ENCODE results near the gene PTPRD. TPM values are rescaled to one million over a fixed set of nuclear protein-coding genes. Genes with fewer than 3 reads are reported as not detected.
"Not testable (repeated sequence)": the region's sequence is repeated elsewhere in the genome, so short reads cannot be mapped to it uniquely, and the experiment has no call there.

Gene PTPRD
- total and polyA plus RNA-seq, 2 donors, result 2.2 to 13.5 TPM

DNA sequence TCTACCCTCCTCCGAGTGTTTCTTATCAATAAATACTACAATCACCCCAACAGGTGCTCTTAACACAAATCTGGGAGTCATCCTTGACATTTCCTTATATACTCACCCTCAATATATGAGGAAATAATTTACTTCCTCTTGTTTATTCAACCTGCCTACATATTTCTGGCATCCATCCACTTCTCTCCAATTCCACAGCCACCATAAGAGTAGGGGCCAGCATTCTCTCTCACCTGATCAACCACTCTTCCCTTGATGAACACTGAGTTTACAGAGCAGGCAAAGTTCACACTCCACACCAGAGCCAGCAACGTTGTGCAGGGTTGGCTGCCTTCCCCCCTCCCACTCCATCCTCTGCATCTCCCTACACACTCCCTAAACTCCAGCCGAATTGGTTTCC, 1908.9 kb downstream of the PTPRD start:
- Histone ChIP-seq H3K9me3 (ENCODE audit: control insufficient read depth in 2 of 2, insufficient read depth in 1 of 2, low read length in 1 of 2) (no peaks in the 10 kb centered on the region), H3K36me3 (ENCODE audit: control insufficient read depth in 2 of 2, insufficient read depth in 2 of 2, low read length in 1 of 2) (no peaks in the 10 kb centered on the region), H3K27me3 (ENCODE audit: control insufficient read depth in 2 of 2, insufficient read depth in 1 of 2, low read length in 1 of 2) (no peaks in the 10 kb centered on the region), H3K4me3 (ENCODE audit: low read length in 2 of 2) (no peak overlapping the region), H3K27ac (ENCODE audit: low read depth in 1 of 2, low read length in 1 of 2) (no peak overlapping the region), H3K4me1 (ENCODE audit: control insufficient read depth in 2 of 2, insufficient read depth in 2 of 2, low read length in 2 of 2) (no peaks in the 10 kb centered on the region)
- WGBS, result 87% methylated on average over 3 of the region's 3 CpGs
- DNase-seq (ENCODE audit: low read depth in 6 of 9, low spot score in 9 of 9), result no peak

GRCh38 chr9:8701904-8702303, 1910.9 kb downstream of the PTPRD start:
- no peak overlapping the region for H3K27ac ChIP-seq (ENCODE audit: low read depth in 1 of 2, low read length in 1 of 2)
- no peaks in the 10 kb centered on the region for H3K27me3 ChIP-seq (ENCODE audit: control insufficient read depth in 2 of 2, insufficient read depth in 1 of 2, low read length in 1 of 2)
- 93% methylated on average over 4 of the region's 4 CpGs for WGBS
- peaks cover 0 to 2% of the 10 kb centered on the region in 2 donors for H3K4me1 ChIP-seq (ENCODE audit: control insufficient read depth in 2 of 2, insufficient read depth in 2 of 2, low read length in 2 of 2)
- DNase-seq (ENCODE audit: low read depth in 6 of 9, low spot score in 9 of 9), result no peak
- H3K9me3 ChIP-seq (ENCODE audit: control insufficient read depth in 2 of 2, insufficient read depth in 1 of 2, low read length in 1 of 2), result no peaks in the 10 kb centered on the region
- no peaks in the 10 kb centered on the region for H3K36me3 ChIP-seq (ENCODE audit: control insufficient read depth in 2 of 2, insufficient read depth in 2 of 2, low read length in 1 of 2)
- no peak overlapping the region for H3K4me3 ChIP-seq (ENCODE audit: low read length in 2 of 2)

DNA sequence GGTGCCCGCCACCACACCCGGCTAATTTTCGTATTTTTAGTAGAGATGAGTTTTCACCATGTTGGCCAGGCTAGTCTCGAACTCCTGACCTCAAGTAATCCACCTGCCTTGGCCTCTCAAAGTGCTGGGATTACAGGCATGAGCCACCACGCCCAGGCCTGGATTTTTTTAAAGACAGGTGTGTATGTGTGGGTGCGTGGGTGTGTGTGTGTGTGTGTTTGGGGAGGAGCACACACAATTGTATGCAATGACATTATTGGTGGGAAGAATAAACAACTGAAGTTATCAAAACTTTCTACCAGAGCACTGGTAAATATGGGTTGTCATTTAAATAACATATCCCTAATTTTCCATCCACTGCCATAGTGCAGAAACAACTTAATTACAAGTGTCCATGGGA, 1915.2 kb downstream of the PTPRD start:
- H3K9me3 ChIP-seq (ENCODE audit: control insufficient read depth in 2 of 2, insufficient read depth in 1 of 2, low read length in 1 of 2); DNase-seq (ENCODE audit: low read depth in 6 of 9, low spot score in 9 of 9); H3K36me3 ChIP-seq (ENCODE audit: control insufficient read depth in 2 of 2, insufficient read depth in 2 of 2, low read length in 1 of 2); H3K27ac ChIP-seq (ENCODE audit: low read depth in 1 of 2, low read length in 1 of 2); H3K4me1 ChIP-seq (ENCODE audit: control insufficient read depth in 2 of 2, insufficient read depth in 2 of 2, low read length in 2 of 2); H3K27me3 ChIP-seq (ENCODE audit: control insufficient read depth in 2 of 2, insufficient read depth in 1 of 2, low read length in 1 of 2); H3K4me3 ChIP-seq (ENCODE audit: low read length in 2 of 2): not testable (repeated sequence)
- 98% methylated on average over 6 of the region's 6 CpGs for WGBS

GRCh38 chr9:8696516-8696915, 1916.3 kb downstream of the PTPRD start:
- Histone ChIP-seq H3K36me3 (ENCODE audit: control insufficient read depth in 2 of 2, insufficient read depth in 2 of 2, low read length in 1 of 2) (no peaks in the 10 kb centered on the region), H3K4me3 (ENCODE audit: low read length in 2 of 2) (no peak overlapping the region), H3K27ac (ENCODE audit: low read depth in 1 of 2, low read length in 1 of 2) (no peak overlapping the region), H3K4me1 (ENCODE audit: control insufficient read depth in 2 of 2, insufficient read depth in 2 of 2, low read length in 2 of 2) (peaks cover 0 to 5% of the 10 kb centered on the region in 2 donors), H3K9me3 (ENCODE audit: control insufficient read depth in 2 of 2, insufficient read depth in 1 of 2, low read length in 1 of 2) (no peaks in the 10 kb centered on the region), H3K27me3 (ENCODE audit: control insufficient read depth in 2 of 2, insufficient read depth in 1 of 2, low read length in 1 of 2) (no peaks in the 10 kb centered on the region)
- WGBS, result 93% methylated on average over 6 of the region's 6 CpGs
- DNase-seq (ENCODE audit: low read depth in 6 of 9, low spot score in 9 of 9), result no peak

DNA sequence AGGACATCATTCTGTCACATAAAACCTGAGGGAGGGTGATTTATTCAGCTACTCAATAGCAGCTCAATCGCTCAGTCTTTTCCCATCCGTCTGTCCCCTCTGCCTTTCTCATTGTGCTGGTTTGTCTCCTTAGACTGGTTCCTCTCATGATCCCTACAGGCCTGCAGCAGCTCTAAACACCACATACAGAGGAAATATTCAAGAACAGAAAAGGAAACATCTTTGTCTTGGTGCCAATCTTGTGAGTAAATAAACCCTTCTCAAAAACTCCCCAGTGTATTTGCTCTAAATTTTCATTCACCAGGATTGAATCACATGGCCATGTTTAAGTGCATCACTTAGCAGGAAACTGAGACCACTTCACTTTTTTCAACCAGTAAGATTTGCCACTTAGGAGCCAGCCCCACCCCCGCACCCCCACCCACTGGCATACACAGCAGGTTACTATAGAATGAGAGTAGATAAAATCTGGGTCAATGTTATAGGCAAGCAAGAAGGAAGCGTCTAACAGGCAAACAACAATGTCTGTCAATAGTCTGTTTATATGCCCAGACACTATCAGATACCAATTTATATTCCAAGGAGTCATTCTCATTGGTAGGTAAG, 1917.7 kb downstream of the PTPRD start:
- 94% methylated on average over 4 of the region's 4 CpGs for WGBS
- no peak overlapping the region for H3K4me3 ChIP-seq (ENCODE audit: low read length in 2 of 2)
- H3K36me3 ChIP-seq (ENCODE audit: control insufficient read depth in 2 of 2, insufficient read depth in 2 of 2, low read length in 1 of 2), result no peaks in the 10 kb centered on the region
- no peaks in the 10 kb centered on the region for H3K27me3 ChIP-seq (ENCODE audit: control insufficient read depth in 2 of 2, insufficient read depth in 1 of 2, low read length in 1 of 2)
- no peak overlapping the region for H3K27ac ChIP-seq (ENCODE audit: low read depth in 1 of 2, low read length in 1 of 2)
- H3K4me1 ChIP-seq (ENCODE audit: control insufficient read depth in 2 of 2, insufficient read depth in 2 of 2, low read length in 2 of 2), result peaks cover 0 to 5% of the 10 kb centered on the region in 2 donors
- H3K9me3 ChIP-seq (ENCODE audit: control insufficient read depth in 2 of 2, insufficient read depth in 1 of 2, low read length in 1 of 2), result no peaks in the 10 kb centered on the region
- peak in 2 of 9 donors; percentile 5 to 21 for DNase-seq (ENCODE audit: low read depth in 6 of 9, low spot score in 9 of 9)

- no peaks in the 10 kb centered on the region for H3K27me3 ChIP-seq (ENCODE audit: control insufficient read depth in 2 of 2, insufficient read depth in 1 of 2, low read length in 1 of 2)
- H3K36me3 ChIP-seq (ENCODE audit: control insufficient read depth in 2 of 2, insufficient read depth in 2 of 2, low read length in 1 of 2), result no peaks in the 10 kb centered on the region
- H3K4me3 ChIP-seq (ENCODE audit: low read length in 2 of 2), result no peak overlapping the region
- no peak for DNase-seq (ENCODE audit: low read depth in 6 of 9, low spot score in 9 of 9)
- WGBS, result 84% methylated on average over 6 of the region's 6 CpGs
- no peaks in the 10 kb centered on the region for H3K9me3 ChIP-seq (ENCODE audit: control insufficient read depth in 2 of 2, insufficient read depth in 1 of 2, low read length in 1 of 2)
- no peak overlapping the region for H3K27ac ChIP-seq (ENCODE audit: low read depth in 1 of 2, low read length in 1 of 2)
- peaks cover 0 to 3% of the 10 kb centered on the region in 2 donors for H3K4me1 ChIP-seq (ENCODE audit: control insufficient read depth in 2 of 2, insufficient read depth in 2 of 2, low read length in 2 of 2)
Measured at GRCh38 chr9:8693464-8693863, 1919.3 kb downstream of the PTPRD start.

DNA sequence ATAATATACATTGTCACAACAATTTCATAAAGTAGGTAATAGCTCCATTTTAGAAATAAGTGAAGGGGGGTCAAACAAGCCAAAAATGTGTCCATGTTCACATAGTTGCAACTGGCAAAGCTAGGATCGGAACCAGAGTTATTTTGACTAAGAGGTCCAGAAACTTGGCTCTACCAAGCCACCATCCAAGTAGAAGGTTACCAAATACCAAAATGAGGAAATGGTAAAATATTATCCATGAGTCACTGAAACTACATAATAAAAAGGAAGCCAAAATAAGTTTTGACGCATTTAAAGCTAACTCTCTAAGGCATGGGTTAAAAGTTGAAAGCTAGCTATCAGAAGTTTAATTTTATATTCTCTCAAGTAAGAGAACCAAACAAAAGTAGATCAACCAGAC, 1926.3 kb downstream of the PTPRD start:
- H3K9me3 ChIP-seq (ENCODE audit: control insufficient read depth in 2 of 2, insufficient read depth in 1 of 2, low read length in 1 of 2), result peaks cover 0 to 3% of the 10 kb centered on the region in 2 donors
- no peak overlapping the region for H3K4me3 ChIP-seq (ENCODE audit: low read length in 2 of 2)
- DNase-seq (ENCODE audit: low read depth in 6 of 9, low spot score in 9 of 9), result no peak
- H3K27me3 ChIP-seq (ENCODE audit: control insufficient read depth in 2 of 2, insufficient read depth in 1 of 2, low read length in 1 of 2), result no peaks in the 10 kb centered on the region
- no peaks in the 10 kb centered on the region for H3K36me3 ChIP-seq (ENCODE audit: control insufficient read depth in 2 of 2, insufficient read depth in 2 of 2, low read length in 1 of 2)
- 96% methylated on average over 2 of the region's 2 CpGs for WGBS
- H3K4me1 ChIP-seq (ENCODE audit: control insufficient read depth in 2 of 2, insufficient read depth in 2 of 2, low read length in 2 of 2), result no peaks in the 10 kb centered on the region
- no peak overlapping the region for H3K27ac ChIP-seq (ENCODE audit: low read depth in 1 of 2, low read length in 1 of 2)

DNA sequence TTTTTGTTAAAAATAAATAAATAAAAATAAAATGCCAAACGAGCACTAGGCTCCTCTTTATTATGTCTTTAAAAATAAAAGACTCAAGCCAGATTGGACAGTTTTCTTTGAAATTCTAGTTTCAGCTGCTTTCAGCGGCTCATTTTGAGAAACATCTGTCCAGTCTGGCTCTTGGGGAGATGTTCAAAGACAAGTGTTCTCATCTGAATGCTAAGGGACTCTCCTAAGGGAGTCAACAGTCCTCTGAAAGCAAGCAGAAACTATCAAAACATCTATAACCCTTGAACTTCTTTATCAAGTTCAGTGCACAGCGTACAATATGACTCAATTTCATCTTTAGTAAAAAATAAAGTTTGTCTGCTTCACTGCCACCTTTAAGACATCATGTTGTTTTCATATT, 1927.0 kb downstream of the PTPRD start:
- Histone ChIP-seq H3K36me3 (ENCODE audit: control insufficient read depth in 2 of 2, insufficient read depth in 2 of 2, low read length in 1 of 2) (no peaks in the 10 kb centered on the region), H3K27me3 (ENCODE audit: control insufficient read depth in 2 of 2, insufficient read depth in 1 of 2, low read length in 1 of 2) (no peaks in the 10 kb centered on the region), H3K4me1 (ENCODE audit: control insufficient read depth in 2 of 2, insufficient read depth in 2 of 2, low read length in 2 of 2) (no peaks in the 10 kb centered on the region), H3K9me3 (ENCODE audit: control insufficient read depth in 2 of 2, insufficient read depth in 1 of 2, low read length in 1 of 2) (peaks cover 0 to 3% of the 10 kb centered on the region in 2 donors), H3K4me3 (ENCODE audit: low read length in 2 of 2) (no peak overlapping the region), H3K27ac (ENCODE audit: low read depth in 1 of 2, low read length in 1 of 2) (no peak overlapping the region)
- no peak for DNase-seq (ENCODE audit: low read depth in 6 of 9, low spot score in 9 of 9)
- WGBS, result 96% methylated on average over 3 of the region's 3 CpGs

DNA sequence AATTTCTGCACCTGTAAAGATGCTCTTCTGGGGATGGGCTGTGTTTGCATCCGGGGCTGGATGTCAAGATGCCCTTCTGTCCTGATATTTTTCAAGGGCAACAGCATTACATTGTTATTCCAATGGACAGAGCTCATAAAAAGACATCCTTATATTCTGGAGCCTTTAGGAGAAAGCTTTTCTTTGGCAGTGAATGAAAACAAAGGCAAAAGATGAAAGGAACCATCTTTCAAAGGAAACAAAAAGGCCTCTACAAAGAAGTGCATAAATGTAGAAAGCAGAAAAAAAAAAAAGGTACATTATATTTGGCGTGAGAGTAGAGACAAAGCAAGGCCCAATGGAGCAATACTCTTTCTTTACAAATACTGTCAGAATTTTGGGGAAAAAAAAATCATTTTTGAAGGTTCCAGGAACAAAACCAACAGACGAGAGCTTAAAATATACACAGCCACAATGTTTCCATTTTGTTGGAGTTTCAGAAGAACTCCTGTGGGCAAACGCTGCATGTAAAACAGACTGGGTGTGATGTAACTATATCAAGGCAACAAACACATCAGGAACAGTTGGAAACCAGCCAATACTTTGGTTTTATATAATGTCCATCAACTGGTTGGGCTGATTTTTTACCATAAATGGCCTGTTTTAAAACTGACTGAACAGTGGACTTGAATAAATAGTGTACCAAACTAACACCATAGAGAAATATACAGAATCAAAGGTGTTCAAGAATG, 1927.7 kb downstream of the PTPRD start:
- no peaks in the 10 kb centered on the region for H3K4me1 ChIP-seq (ENCODE audit: control insufficient read depth in 2 of 2, insufficient read depth in 2 of 2, low read length in 2 of 2)
- DNase-seq (ENCODE audit: low read depth in 6 of 9, low spot score in 9 of 9), result no peak
- no peaks in the 10 kb centered on the region for H3K27me3 ChIP-seq (ENCODE audit: control insufficient read depth in 2 of 2, insufficient read depth in 1 of 2, low read length in 1 of 2)
- no peak overlapping the region for H3K4me3 ChIP-seq (ENCODE audit: low read length in 2 of 2)
- WGBS, result 97% methylated on average over 4 of the region's 4 CpGs
- no peak overlapping the region for H3K27ac ChIP-seq (ENCODE audit: low read depth in 1 of 2, low read length in 1 of 2)
- H3K36me3 ChIP-seq (ENCODE audit: control insufficient read depth in 2 of 2, insufficient read depth in 2 of 2, low read length in 1 of 2), result no peaks in the 10 kb centered on the region
- H3K9me3 ChIP-seq (ENCODE audit: control insufficient read depth in 2 of 2, insufficient read depth in 1 of 2, low read length in 1 of 2), result peaks cover 0 to 3% of the 10 kb centered on the region in 2 donors

All from thymus (tissue), 11 donors.